ENCODE results near the gene POLD2.

Gene POLD2

DNA sequence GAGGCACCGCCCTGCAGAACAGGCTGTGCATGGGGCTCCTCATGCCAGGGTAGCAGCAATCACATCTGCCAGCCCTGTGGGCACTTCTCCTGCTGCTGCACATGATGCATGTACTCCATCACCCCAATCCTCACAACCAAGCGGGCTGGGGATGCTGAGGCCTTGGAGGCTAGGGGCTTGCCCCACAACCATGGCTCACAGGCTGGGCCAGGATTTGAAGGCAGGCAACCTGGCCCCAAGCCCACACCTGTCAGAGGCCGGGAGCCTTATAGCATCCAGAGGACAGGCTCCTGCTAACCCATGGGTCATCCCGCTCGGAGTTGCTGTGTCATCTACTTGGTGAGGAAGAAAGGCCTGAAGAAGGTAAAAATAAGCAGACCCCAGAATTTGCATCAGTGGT lies 43.2 kb downstream of the POLD2 start:
- no peak for DNase-seq (ENCODE audit: low read depth)

DNA sequence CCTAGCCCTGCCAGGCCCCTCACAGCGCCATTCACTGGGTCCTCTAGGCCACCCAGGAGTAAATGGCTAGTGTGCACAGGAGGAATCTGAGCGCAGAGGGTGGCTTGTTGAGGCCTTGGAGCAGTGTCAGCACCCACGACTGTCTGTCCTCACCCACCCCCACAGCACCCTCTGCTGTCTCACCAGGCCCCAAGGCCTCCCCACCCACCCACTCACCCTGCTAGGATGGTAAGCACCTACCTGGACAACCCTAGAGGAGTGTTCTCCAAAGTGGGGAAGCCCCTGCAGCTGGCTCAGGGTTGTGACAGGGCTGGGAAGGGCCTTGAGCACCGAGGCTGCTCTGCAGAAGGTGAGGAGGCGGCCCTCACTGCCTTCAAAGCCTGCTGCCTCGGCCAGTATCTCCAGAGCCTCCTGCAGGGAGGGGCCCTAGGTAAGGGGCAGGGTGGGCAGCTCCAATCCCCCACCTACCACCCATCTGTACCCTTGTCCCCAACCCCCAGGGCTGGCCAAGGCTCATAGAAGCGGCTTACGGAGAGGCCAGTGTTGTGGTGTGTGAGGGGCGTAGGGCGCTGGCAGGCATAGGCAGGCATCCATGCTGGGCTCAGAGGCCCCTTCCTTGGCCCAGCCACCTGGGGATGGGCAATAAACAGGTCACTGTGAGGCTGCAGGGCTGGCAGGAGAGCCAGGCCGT lies 43.9 kb downstream of the POLD2 start:
- DNase-seq (ENCODE audit: low read depth) = no peak

DNA sequence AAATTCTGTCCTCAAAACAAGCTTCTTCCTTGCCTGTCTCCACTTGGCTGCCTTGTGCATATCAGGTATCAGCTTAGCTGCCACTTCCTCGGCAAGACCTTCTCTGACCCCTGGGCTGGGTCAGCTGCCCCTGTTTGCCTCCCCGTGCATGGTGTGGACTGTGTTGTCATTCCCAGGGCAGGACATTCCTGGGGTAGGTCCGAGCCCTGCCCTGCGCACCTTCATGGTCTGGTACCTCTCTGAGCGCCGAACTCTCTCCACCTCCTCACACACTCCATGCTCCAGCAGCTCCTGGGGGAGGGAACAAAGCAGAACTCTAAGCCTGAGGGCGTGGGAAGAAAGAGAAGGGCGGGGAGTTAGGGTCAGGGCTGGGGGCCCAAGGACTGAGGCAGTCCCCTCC lies 44.8 kb downstream of the POLD2 start:
- DNase-seq (ENCODE audit: low read depth) = no peak

DNA sequence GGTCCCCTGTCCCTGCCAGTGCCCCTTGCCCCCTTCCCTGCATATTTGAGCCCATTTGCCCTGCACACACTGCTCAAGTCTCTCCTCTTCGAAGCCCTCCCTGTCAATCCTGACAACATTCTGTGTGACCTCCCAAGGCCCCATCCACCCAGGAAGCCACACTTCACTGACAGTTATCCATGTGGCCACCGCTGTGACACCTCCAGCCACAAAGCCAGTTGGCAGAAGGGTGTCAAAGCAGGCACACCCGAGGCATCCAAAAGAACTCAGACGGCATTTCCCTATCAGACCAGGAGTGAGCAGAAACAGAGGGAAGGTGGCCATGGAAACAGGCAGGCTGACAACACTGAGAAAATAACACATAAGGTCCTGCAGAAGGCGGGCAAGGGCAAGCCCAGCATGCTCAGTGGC lies 45.7 kb downstream of the POLD2 start:
- no peak for DNase-seq (ENCODE audit: low read depth)

DNA sequence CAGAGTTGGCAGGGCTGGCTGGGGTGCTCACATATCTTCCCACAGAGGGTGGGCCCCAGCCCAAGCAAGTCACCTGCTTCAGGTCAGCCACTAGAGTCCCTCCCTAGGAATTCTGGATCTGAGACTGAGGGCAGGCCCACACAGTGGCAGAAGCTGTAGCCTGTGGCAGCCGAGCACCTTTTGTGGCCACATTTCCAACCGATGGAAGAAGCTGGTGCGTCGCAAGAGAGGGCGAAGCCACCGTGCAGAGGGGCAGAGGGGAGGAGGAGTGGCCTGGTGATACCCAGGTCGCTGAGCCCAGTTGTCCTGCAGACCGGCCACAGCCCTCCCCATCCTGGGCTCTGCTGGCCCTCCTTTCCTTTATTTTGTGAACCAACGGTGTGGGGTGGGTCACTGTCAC lies 46.3 kb downstream of the POLD2 start:
- no peak for DNase-seq (ENCODE audit: low read depth)

DNA sequence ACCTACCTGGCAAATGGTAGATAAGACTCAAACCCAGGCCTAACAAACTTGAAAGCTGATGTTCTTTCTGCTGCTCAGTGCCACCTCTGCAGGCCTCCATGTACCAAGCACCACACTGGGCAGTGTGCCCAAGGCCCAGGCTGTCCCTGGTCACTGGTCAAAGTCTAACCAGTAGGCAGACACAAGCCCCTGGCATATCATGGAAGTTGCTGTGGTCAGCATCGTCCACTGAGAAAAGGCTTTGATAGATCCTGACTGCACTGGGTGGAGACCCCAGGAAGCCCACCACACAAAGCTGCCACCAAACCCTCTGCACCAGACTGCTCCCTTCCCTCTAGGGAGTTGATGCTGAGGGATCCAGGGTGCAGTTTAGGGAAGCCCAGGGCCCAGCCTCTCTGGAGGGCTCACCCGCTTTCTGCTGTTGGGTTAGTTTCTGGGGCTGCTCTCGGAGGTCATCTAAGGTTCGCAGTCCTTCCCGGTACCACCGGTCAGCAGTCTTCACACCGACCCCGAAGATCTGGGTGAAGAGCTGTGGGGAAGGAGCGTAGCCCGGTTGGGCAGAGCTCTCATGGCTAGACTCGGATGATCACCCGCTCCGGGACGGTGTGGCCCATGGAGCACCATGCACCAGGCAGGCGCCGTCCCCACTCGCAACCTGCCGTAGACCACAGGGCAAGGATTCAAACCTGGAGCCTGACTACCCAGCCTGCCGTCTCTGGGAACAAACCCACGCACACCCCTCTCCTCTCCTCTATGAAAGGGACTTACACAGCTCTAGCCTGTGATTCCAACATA lies 47.0 kb downstream of the POLD2 start:
- DNase-seq (ENCODE audit: low read depth) = no peak

DNA sequence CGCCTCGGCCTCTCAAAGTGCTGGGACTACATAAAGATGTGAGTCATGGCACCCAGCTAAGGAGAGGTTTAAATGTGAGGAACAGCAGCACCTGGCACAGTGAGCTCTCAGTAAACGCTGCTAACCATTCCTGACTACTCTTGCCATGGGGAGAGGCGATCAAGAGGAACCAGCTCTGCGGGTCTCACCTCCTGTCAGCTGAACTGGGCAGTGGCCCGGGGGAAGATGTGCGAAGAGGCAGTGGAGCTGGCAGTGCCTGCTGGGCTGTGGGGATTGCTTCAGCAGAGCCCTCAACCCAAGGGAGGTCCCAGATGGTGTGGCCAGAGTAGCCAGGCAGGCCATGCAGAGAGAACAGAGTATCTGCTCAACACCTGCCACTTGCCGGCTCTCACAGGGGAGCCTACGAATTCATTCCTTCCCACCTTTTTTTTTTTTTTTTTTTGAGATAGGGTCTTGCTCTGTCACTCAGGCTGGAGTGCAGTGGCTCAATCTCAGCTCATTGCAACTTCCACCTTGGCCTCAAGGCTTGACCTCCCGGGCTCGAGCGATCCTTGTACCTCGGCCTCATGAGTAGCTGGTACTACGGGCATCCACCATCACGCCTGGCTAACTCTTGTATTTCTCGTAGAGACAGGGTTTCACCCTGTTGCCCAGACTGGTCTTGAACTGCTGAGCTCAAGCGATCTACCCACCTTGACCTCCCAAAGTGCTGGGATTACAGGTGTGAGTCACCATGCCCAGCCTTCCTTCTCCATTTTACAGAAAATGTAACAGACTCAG lies 47.9 kb downstream of the POLD2 start:
- DNase-seq (ENCODE audit: low read depth) = no peak

DNA sequence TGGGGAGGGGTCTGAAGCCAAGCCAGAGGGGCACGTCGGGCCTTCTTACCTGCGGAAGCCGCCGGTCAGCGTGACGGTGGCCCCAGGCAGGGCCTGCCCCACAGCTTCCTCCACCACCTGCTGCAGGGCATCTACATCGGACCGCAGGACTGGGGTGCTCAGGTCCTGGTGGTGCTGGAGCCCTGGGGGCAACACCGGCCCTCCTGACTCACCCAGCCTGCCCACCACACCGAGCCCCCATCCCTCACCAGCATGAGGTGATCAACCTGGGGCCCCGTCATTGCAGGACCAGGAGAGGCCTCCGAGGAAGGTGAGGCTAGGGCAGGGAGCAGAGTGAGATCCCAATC lies 49.0 kb downstream of the POLD2 start:
- no peak for DNase-seq (ENCODE audit: low read depth)

DNA sequence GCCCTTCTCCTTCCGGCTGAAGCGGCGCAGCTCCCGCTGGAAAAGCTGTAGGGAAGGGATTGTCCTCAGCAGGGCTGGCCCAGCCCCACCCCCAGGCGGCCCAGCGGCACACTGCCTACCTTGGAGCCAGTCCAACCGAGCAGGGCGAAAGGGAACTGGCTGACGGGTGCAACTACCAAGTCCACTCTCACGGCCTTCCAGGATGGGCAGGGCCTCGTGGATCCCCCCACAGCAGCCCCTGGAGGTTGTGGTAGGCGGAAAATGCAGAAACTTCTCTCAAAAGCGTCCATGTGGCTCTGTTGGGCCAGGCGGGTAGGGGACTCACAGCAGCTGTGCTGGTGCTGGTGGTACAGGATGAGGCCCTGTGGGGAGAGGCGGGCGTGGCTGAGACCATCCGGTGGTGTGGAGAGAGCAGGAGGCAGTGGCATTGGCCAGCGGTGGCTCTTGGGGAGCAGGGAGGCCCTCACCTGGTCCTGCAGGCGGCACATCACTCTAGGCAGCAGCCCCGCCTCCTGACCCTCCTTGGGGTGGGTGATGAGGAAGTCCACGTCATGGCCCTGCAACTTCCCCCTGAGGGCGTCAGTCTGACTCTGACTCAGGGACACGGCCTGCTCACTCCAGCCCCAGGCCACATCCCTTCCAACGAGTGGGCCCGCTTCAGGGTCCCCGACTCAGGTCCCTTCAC lies 49.5 kb downstream of the POLD2 start:
- DNase-seq (ENCODE audit: low read depth) = no peak

DNA sequence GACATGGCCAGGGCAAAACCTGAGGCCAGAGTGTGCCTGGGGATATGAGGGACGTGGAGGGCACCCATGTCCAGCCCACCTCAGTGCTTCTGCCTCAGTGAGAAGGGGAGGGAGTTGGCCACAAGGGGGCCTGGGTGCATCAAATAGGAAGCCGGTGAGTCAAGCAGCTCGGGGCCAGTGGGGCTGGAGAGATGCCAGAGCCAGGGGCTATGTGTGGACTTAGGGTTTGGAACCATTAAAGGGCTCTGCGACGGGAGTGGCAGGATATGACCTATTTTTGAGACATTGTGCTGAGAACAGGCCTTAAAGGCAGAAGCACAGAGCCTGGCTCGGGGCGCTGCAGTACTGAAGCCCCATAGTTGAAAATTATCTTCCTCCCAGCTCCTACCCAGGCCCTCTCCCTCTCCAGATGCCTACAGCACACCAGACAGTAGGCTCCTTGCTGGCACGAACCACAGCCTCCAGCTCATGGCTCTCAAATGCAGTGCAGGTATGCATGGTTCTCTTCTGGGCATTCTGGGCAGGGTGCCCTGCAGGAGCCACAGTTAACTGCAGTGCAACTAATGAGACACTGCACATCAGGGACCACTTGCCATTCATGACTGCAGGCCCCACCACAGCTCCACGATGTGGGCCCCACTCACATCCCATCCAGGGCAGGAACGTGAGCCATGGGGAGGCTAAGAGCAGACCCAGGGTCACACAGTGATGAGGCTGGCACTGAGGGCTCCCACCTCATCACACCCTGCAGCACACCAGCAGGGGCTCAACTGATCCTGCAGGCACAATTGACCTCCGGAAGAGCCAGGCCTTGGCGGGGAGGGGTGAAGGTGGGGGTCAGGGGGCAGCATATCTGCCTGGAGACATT lies 50.8 kb downstream of the POLD2 start:
- peak; percentile 75 for DNase-seq (ENCODE audit: low read depth)

DNA sequence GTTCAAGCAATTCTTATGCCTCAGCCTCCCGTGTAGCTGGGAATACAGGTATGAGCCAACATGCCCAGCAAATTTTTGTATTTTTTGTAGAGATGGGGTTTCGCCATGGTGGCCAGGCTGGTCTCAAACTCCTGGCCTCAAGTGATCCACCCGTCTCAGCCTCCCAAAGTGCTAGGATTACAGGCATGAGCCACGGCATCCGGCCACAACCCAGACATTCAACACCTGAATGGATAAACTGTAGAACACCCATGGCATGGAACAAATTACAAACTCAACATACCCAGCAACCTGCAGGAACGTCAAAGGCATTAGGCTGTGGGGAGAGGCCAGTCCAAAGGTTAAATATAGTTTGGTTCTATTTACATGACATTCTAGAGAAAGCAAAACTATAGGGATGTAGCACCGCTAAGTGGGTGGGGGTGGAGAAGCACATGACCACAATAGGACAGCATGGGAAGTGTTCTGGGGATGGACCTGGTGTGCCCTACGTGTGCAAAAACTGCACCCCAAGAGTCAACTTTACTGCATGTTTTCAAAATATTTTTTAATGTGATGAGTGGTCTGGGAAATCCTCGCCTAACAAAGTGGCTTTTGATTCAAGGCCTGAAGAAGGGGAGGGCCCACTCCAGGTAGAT lies 51.5 kb downstream of the POLD2 start:
- no peak for DNase-seq (ENCODE audit: low read depth)

DNA sequence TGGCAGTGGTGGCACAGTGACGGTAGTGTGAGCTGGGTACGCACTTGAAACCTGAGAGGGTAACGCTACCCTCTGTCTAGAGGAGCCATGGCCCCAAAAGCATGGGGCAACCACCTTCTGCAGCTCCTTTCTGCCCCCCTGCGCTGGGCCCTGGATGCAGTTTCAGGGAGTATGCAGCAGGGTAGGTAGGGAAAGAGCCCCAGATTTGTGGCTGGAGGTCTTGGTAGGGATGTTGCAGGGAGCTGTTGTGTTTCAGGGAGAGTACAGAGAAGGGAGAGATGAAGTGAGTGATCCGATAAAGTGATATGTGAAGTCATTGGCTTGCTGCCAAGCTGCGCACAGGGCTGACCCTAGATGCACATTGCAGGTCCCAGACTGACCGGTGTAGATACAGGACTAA lies 55.3 kb downstream of the POLD2 start:
- no peak for DNase-seq (ENCODE audit: low read depth)

DNA sequence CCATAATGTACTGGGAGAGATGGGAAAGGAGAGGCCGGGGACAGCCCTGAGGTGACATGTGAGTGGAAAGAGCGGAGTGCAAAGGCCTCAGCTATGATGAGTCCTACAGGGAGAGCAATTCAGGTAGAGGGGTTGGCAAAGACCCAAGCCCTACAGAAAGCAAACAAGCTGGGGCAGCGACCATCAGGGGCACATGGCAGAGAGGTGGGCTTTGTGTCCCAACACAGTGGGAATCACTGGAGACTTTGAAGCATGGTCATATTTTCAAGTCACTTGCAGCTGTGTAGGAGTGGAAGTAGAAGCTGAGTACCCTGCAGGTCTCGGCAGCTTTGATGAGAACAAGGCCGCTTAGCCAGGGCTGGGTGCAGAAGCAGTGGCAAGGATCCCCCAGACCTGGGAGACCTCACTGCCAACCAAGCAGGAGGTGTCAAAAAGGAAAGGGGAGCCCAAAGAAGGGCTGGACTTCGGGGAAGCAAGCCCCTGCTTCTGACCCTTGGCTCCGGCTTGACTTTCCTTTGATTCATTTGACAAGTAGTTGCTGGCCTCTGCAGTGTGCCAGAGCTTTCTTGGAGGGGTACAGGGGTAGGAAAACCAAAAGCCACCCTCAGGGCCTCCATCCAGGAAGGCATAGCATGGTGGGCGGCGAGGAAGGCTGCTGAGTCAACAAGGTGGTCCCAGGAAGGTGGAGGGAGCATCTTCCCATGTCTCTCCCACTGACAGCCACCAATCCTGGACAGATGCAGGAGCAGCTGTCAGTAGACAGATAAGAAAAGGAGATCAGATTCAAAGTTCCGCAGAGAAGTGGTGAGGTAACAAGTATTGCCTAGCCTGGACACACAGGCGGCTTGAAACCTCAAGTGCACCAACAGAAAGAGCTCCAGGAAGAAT lies 56.0 kb downstream of the POLD2 start:
- no peak for DNase-seq (ENCODE audit: low read depth)

DNA sequence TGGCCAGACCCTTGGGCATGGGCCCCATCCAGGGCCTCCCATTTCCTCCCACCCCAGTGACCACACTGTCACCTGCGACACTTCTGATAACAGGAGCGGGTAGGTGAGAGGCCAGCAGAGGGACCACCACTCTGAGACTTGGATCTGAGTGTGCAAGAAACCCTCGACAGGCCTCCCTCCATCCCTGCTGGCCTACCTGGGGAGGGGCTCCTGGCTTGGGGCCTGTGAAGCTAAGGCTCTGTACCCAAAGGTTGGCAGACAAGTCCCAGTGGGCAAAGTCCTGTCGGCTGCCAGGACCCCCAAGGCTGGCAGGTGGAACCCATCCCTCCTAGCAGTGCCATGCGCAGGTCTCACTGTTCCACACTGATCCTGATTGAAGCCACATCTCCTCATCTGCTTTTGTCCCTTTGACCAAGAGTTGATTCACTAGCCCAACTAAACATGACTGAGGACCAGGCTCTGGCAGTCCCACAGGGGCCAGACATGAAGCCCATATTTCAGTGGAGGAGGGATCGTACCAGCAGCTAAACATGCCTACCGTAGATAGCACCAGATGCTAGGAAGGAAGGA lies 56.8 kb downstream of the POLD2 start:
- no peak for DNase-seq (ENCODE audit: low read depth)

DNA sequence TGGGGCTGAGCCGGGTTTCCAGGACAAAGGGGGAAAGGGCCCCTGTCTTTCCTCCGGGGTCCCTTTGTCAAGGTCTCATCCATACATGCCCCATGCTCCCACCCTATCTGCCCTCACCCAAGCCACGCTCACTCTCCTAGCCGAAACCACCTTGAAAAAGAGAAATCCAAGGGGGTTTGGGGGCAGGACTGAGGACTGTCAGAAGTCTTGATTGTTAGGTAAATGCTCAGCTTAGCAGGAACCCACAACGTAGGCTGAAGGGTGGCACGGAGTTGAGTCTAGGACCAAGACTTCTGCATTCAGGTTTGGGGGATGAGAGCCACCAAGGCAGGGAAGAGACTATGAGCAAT lies 57.3 kb downstream of the POLD2 start:
- no peak for DNase-seq (ENCODE audit: low read depth)

DNA sequence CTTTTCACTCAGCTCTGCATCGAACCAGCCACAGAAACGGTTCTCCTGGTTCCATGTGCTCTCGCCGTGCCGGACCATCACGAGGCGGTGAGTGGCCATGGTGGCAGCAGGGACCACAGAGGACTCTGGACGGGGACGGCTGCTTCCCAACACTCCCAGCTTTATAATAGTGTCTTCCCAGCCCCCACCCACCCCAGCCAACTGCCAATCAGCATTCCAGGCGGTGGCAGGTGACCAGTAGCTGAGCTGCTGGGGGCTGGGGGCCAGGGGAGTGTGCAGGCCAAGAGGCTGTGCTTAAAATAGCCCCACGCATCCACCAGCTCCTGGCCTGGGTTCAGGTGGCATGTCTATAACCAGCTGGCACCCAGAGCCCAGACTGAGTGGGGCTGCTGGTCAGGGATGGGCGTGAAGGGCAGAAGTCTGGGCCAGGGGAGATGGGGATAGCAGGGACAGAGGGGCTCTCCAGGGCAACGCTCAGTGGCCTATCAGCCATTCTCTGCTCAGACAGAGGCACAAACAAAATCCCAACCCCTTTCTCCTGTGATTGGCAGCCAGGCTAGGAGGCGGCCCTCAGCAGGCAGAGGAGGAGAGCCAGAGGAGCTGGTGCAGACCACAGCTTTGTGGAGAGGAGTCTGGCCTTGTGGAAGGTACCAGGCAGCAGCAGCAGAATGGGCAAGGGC lies 57.8 kb downstream of the POLD2 start, which contains the start of gene PGAM2:
TSS of gene PGAM2 (minus strand) at position 137 of the 680 bp plus-strand sequence. CDS start at position 99, 38 bp downstream.
- no peak for DNase-seq (ENCODE audit: low read depth)

DNA sequence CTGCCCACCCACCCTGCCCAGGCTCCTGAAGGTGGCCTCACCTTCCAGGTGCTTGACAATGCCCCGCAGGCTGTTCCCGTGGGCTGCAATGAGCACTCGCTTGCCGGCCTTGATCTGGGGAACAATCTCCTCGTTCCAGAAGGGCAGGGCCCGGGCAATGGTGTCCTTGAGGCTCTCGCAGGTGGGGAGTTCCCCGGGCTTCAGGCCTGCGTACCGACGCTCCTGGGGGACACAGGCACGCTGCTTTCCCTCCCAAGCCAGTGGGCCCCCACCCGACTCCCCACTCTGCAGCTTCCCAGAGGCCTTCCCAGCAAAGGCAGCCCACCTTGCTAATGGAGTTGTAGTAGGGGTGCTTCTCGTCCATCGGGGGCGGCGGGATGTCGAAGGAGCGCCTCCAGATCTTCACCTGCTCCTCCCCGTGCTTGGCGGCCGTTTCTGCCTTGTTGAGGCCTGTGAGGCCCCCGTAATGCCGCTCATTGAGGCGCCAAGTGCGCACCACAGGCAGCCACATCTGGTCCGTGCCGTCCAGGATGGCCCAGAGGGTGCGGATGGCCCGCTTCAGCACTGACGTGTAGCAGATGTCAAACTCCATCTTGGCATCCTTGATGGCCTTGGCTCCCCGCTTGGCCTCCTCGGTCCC lies 58.4 kb downstream of the POLD2 start:
- no peak for DNase-seq (ENCODE audit: low read depth)
